ENCODE measurements around the gene SPRED2.

SPRED2 gene, protein sequence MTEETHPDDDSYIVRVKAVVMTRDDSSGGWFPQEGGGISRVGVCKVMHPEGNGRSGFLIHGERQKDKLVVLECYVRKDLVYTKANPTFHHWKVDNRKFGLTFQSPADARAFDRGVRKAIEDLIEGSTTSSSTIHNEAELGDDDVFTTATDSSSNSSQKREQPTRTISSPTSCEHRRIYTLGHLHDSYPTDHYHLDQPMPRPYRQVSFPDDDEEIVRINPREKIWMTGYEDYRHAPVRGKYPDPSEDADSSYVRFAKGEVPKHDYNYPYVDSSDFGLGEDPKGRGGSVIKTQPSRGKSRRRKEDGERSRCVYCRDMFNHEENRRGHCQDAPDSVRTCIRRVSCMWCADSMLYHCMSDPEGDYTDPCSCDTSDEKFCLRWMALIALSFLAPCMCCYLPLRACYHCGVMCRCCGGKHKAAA

DNA sequence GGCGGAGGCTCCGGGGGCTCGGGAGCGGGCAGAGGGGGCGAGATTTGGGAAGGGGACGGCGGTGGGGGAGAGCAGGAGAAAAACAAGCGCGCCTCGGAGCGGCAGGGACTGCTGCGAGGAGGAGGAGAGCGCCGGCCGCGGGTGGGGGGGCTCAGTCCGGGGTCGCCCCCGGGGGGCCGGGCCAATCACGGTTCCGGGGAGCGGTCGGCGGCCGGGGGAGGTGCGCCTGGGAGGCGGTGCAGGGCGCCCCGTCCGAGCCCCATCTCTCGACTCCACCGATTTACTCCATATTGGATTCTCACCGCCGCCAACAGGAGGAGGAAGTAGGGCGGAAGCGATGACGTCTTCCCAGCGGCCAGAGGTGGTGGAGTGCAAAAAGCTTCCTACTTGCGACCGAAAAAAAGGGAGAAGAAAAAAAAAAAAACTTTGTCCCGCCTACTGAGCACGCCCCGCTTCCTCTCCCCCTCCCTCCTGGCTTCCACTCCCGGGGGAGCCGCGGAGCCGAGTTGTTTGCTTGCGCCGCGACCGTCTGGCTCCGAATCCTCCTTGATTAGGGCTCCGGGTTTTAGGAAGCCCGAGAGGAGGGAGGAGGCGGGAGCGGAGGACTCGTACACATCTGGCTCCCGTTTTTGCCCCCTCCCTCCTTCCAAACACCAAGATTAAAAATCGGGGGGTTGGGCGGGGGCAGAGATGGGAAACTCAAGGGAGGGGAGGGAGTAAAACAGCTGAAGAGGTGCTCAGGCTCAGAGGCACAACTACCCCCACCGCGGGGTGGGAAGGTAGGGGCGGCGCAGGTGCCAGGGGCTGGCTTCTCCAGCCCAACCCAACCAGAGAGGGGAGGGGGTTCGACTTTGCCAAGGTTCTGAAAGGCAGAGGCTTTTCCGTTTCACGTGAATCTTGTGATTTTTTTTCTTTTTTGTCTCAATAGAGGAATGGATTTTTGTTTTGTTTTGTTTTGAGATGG is at the start of gene SPRED2:
Gene SPRED2 (minus strand): TSS at position 373 of the 964 bp plus-strand sequence. CDS start 612 bp downstream, outside the sequence.
- DNase-seq: peak; percentile 97

DNA sequence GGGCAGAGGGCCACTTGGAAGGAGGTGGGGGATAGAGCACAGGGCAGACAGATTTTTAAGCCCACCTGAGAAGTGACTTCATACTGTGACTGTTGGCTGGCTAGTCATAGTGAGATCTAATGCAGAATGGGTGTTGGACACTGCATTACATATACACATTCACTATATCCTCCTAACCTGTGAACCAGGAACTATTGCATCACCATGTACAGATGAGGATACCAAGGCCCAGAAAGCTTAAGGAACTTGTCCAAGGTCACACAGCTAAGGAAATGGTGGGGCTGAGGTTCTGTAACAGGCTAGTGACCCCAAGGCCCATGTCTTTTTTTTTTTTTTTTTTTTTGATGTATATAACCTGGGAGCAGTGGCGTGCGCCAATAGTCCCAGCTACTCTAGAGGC is 49.6 kb upstream of the SPRED2 start:
- no peak for DNase-seq

DNA sequence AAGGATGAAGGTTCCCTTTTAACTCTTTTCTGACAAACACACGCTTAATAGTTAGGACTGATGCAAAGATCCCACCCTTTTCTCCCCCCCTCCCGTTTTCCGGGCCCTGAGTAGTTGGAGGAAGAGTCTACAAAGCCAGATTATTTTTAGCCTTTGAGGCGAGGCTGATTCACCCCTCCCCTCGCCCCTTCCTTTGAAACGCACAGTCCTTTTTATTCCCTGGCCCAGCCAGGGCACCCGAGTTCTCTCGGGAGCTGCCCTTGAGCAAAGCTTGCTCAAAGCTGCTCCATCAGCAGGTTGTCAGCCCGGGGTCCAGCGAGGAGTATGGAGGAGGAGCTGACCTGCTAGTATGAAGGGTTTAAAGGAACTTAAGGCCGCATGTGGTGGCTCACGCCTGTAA is 47.1 kb upstream of the SPRED2 start:
- no peak for DNase-seq

DNA sequence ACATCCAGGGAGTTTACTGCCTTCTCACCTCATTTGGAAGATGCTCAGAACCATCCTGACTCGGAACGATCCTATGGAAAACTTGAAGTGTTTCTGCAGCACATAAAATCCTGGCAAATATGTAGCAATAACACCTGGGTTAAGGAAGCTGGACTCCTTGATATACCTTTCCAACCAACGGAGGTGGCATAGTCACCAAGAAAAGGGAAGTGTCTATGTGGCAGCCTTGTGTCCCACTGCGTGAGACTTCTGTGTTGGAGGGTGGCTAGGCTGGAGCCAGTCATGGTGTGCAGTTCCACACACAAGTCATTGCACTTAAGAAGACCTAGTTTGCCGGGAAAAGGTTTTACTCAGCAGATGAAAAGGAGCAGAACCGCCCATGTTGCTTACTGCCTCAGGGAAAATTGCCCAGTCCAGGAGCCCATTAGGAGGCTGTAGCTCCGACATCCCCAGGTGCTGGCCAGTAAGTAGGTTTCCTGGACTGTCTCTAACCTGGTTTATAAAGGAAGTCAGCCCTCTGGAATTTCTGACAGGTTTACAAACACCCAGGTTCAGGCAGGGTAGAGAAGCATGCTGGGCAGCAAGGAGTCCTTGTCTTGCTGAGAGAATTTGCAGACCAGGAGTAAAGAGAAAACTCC is 46.2 kb upstream of the SPRED2 start:
- DNase-seq: no peak

DNA sequence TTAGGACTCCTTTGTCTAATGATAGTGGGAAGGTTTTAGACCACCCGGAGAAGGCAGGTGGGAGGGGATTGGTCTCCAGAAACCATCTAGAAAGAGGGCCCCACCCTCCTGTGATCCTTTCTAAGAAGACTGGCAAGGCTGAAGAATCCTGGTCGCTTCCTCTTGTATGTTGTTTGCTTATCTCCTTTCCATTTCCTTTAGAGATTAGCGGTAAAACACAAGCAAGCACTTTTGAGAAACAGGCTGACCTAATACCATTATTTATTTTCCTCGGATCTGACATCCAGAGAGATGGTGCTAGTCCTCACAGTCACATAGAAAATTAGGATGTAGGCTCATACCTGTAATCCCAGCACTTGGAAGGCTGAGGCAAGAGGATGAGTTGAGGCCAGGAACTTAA is 45.2 kb upstream of the SPRED2 start:
- no peak for DNase-seq

DNA sequence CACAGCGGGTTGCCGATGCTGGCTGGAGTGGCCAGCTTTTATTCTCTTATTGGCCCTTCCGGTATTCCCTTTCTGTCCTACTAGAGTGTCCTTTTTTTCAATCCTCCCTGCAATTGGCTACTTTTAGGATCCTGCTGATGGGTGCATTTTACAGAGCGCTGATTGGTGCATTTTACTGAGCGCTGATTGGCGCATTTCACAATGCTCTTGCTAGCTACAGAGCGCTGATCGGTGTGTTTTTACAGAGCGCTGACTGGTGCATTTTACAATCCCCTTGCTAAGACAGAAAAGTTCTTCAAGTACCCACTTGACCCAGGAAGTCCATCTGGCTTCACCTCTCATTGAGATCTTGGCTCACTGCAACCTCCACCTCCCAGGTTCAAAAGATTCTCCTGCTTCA is 44.4 kb upstream of the SPRED2 start:
- no peak for DNase-seq

DNA sequence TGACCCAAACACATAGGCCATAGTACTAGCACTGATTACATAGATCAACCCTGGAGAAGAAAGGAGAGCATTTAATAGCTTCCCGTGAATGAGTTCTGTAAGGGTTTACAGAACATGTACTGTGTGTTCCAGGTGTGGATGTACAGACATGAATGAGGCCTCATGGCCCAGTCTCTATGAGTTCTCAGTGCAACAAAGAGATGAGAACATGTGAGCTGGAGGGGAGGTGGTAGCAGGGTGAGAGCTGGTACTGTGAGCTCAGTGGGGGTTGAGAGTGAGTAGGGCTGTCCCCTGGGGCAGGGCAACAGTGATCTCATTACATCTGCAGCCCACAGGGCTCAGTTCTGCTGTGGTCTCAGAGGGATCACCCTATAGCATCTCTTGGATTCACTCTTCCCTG is 42.6 kb upstream of the SPRED2 start:
- no peak for DNase-seq

DNA sequence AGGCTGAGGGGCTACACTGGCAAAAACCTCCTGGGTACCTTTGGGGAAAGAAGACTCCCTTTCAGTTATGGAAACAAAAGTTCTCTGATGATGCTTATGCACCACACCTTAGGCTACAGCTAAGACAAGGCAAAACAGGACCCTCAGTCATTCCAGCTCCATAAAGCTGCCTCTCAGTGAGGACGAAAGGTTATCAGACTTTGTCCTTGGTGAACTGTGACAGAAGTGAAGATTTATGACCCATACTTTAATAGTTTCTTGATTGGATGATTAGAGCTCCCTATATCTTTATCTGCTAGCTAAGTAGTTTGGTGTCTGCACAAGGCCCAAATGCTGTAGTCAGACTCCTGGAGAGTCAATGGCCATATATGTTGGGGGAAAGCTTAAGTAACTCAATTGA is 40.6 kb upstream of the SPRED2 start:
- DNase-seq: no peak

DNA sequence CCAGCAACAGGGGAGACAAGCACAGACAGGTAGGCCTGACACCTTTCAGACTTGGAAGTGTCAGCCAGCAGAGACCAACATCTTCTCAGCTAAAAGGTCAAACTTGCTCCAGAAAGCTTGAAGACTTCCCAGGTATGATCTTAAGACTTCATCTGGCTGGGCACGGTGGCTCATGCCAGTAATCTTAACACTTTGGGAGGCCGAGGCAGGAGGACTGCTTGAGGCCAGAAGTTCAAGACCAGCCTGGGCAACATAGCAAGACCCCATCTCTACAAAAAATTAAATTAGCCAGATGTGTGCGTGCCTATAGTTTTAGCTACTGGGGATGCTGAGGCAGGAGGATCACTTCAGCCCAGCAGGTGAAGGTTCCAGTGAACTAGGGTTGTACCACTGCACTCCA is 39.0 kb upstream of the SPRED2 start:
- DNase-seq: no peak

DNA sequence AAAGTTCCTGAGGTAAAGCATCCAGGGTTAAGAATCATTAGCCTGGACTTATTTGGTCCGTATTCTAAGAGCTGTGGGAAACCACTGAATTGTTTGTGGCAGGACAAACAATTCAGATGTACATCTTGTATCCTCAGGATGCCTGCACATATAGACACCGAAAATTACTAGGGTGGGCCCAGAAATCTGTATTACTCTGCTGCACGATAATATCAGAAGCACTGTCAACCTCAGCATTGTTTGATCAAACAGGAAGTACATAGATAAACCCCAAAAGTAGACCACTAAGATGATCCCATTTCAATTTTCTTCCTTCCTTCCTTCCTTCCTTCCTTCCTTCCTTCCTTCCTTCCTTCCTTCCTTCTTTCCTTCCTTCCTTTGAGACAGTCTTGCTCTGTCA is 34.2 kb upstream of the SPRED2 start:
- DNase-seq: no peak

DNA sequence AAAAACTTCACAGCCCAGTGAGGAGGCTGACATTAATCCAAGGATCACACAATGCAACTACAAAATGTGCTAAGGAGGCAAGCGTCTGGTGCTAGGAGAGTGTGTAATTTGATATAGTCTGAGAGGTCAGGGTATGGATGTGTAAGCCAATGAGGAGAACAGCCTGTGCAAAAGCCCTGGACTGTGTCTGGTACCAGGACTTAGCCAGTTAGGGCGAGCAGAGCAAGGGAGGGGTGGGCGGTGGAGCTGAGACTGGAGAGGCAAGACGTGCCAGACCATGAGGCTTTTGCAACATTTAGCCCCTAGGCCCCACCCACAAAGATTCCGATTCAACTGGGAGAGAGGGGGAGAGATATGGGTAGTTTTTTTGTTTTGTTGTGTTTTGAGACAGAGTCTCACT is 33.5 kb upstream of the SPRED2 start:
- DNase-seq: no peak

DNA sequence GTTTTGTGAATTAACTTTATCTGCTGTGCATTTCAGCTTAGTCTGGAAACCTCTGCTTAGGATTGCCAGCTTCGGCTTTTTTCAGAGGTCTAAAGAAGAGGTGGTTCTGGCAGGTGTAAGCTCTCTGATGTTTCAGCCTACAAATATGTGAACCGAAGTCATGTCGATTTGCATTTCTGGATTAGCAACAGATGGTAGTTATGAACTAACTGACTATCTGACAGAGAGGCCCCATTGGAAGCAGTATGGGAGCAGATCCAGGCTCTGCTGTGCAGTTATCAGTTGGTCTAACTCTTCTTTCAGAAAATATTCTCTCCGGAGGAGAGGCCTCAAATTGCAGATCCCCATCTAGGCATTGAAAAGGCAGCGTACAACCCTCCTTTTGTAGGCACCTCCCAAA is 32.7 kb upstream of the SPRED2 start:
- no peak for DNase-seq

DNA sequence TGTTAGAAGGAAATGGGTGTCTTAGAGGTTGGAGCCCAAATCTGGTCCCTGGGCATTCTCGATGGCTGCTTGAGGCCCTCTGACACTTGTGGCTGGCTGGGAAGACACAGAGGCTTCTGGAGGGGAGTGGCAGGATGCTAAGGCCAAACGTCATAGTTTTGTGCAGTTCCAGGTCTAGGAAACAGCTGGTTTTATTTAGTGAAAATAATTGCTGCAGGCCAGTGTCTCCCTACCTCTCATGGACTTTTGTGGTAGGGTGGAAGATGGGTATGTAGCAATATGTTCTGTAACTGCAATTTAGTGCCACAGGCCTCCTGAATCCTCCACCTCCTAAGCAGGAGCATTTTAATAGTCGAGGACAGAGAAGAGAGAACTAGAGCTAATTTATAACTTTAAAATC is 32.2 kb upstream of the SPRED2 start:
- no peak for DNase-seq

DNA sequence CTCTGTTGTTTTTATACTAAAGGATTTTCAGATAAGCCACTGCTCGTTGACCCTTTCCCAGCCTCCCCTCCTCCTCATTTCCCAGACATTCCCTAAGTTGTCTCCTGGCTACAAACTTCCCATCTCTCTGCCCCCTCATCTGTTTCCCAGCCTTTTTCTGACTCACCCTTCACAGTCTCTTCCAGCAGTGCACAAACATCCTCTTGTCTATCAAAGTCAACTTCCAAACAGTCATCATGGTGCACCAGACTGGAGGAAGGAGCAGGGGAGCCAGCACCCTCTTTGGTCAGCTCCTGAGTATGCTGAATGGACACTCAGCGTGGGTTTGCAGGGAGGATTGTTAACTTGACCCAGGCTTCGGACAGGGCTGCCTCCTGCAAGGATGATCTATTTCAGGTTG is 26.6 kb upstream of the SPRED2 start:
- DNase-seq: no peak

DNA sequence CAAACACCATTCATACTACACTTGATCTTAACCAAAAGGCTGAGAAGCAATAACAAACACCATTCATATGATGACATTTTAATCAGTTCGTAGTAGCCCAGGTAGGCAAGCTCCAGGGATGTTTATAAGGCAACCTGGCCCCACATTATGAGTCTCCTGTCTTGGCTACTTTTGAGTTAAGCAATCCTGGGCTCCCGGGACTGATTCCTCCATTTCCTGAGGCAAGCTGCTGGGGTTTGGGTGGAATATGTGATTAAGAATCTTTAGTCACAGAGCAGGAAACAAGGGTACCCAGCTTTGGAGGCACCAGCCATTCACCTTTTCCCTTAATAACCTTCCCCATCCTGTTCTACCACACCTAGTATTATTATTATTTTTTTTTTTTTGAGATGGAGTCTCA is 24.5 kb upstream of the SPRED2 start:
- no peak for DNase-seq

DNA sequence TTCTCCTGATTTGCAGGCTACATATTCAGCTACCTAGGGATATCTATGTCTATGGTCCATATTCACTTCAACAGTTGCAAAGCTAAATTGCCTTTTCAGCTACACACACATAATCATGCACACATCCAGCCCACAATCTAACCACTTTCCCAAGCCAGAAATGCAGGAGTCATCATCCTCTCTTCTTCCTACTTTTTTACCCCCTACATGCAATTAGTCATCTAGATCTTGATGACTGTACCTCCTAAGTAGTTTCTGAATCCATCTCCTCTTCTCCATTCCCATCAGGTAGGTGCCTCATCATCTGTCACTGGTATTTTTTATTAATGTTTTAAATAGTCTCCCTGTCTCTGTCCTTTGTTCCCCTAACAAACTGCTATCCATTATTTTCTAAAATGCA is 23.7 kb upstream of the SPRED2 start:
- no peak for DNase-seq

DNA sequence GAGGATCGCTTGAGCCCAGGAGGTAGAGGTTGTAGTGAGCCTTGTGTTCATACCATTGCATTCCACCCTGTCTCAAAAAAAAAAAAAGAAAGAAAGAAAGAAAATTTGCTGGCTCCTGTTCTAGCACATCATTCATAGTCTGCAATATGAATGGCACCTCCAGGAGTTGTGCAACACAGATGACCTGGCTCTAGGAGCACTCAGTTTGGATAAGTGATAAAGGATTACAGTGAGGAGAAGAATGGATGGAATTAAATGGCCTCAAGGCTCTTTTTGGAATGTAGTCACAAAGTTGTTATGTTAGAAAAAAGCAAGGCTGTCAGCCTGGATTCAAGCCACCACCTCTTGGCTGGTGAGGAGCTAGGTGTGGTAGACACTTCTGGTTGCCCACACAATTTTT is 21.5 kb upstream of the SPRED2 start:
- DNase-seq: no peak

DNA sequence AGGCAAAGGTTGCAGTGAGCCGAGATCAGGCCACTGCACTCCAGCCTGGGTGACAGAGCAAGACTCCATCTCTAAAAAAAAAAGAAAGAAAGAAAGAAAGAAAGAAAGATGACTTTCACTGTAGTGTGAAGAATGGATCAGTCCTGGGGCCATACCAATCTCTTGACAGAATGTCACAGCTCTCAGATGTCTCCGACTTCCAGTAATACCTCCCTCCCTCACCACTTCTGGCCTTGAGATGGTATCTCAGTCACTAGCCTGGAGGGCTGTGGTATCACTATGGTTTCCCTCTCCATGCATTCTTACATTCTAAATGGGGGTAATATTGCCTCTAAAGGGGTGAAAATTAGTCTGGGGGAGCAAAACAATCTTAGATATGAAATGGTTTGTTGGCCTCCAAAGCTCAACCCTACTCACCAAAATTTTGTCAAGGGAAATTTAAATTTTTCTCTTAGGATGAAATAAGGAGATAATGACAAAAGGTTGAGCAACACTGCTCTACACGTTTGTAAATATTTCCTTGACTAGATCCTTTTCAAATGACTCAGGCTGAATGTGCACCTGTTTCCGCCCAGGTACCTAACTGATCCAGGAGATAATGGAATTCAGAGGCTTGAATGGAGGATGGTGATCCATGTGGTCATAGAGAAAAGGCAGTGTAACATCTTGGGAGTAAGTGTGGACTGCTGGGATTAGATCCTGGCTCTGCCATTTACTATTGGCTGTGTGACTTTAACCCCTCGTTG is 19.9 kb upstream of the SPRED2 start:
- no peak for DNase-seq

DNA sequence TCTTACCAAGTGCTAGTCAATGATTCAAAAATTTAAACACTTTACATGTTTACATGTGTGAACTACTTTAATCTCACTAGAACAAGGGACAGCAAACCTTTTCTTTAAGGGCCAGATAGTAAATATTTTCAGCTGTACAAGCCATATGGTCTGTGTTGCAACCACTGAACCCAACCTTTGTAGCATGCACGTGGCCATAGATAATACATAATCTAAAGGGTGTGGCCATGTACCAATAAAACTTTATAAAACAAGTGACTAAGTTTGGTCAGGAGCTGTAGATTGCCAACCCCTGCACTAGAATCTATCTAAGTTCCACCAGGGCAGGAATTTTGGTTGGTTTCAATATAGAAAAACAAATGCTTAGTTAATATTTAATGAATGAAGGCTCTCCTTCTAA is 18.4 kb upstream of the SPRED2 start:
- DNase-seq: no peak

DNA sequence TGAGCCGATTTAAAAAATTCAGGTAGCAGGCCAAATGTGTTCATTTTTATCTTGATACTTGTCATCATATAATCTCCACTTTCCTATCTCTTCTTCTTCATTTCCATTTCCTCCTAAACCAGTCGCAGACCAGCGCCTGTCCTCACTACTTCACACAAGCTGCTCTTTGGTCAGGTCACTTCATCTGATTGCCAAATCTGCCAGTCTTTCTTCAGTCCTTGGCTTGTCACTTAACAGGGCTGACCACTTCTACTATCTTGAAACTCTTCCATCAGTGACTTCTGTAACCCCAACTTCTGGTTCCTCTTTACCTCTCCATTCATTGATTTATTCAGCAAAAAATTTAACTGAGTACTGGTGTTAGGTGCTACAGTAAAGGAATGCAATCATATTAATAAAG is 18.0 kb upstream of the SPRED2 start:
- DNase-seq: no peak

DNA sequence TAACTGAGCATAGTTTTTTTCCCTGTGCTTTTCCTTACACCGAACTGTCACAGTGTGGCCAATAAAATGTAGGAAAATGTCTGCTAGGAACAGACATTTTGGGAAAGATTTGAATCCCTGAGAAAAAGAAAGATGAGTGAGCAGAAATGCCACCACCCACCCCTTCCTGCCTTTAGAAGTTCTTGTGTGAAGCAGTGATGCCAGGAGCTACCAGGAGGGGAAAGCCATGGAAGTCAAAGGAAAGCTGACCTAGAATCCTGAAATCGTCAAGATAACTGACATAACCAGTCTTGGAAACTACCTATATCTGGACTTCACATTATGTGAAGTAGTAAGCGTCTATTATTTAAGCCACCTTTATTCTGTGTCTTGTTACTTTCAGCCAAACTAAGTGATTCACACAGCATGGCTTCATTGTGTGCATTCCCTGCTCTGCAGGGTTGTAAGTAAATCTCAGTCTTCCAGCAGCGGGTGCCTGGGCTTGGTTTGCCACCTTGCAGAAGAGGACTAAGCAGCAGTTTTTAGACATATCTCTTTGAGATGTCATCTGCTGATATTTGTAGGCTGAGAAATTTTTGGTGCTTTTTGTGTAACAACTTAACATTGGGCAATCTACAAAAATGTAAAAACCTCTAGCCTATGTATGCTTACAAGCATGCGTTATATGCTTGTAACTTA is 11.2 kb upstream of the SPRED2 start:
- no peak for DNase-seq

DNA sequence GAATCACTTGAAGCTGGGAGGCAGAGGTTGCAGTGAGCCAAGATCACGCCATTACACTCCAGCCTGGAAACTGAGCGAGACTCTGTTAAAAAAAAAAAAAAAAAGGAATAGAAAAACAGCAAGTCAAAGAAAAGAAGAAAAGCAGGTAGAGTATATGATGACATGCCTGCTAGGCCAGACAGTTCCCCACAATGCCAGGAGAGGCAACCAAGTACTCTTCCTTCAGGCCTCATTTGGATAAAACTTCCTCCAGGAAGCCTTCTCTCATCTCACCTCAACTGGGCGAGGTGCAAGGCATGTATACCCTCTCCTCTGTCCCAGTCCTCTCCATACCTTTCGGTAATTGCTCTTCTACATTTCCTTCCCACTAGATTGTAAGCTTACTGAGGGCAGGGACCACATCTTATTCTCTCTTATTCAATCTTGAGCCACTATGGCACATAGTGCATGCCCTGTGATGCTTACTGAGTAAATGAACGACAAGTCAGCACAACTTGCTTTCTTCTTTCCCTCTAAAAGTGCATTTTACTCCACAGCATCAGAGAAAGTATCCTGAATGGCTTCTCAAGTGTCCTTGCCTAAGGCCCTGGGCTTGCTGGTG is 10.1 kb upstream of the SPRED2 start:
- DNase-seq: no peak

Measured in left hindlimb (tissue), 1 donor.